Right lobe of liver (tissue), 4 donors: ENCODE measurements around the gene GALNT3.

Experiments
- POLR2A ChIP-seq: fragments of 450-650 bp; IDR thresholded peaks from one replicate; pipeline ENCODE4 v1.6.1; 2017; ENCODE audit warnings: antibody characterized with exemption, mild to moderate bottlenecking
- TF ChIP-seq, protein P1 (sequence below), 4 donors: fragments of 200-600 bp in 3 of 4; fragments of 450-650 bp in 1 of 4; IDR thresholded peaks; one replicate each; pipeline versions ENCODE4 v1.5.1 to v1.8.0; 2016 to 2022; ENCODE audit warnings: antibody characterized with exemption in 4 of 4, mild to moderate bottlenecking in 2 of 4
- donor health status: DM: no; HTN: no; CAD: no.
- donor health status: DM: no; HTN: no; CAD: no.
- donor health status: DM: no; HTN: yes; CAD: no.

DNA sequence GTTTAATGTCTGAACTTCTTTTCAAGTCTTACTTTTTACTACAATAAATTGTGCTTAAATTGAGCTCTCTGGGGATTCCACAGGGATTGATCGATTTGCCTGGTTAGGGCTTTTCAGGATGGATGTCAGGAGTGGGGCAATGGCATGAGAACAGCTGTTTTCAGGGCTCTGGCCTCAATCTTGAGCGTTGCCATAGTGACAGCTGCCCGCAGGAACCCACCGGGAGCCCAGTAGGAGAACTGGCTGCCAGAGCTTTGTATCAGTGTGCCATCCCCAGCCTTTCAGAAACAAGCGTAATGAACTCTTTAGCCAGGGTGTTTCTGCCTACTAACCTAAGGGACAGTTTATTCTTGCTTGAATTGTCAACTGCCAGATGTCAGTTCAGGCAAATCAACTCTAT, 93.5 kb downstream of the GALNT3 start:
- no peak for TF ChIP-seq POLR2A
- TF ChIP-seq, protein P1, sequence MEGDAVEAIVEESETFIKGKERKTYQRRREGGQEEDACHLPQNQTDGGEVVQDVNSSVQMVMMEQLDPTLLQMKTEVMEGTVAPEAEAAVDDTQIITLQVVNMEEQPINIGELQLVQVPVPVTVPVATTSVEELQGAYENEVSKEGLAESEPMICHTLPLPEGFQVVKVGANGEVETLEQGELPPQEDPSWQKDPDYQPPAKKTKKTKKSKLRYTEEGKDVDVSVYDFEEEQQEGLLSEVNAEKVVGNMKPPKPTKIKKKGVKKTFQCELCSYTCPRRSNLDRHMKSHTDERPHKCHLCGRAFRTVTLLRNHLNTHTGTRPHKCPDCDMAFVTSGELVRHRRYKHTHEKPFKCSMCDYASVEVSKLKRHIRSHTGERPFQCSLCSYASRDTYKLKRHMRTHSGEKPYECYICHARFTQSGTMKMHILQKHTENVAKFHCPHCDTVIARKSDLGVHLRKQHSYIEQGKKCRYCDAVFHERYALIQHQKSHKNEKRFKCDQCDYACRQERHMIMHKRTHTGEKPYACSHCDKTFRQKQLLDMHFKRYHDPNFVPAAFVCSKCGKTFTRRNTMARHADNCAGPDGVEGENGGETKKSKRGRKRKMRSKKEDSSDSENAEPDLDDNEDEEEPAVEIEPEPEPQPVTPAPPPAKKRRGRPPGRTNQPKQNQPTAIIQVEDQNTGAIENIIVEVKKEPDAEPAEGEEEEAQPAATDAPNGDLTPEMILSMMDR (IDR thresholded peaks at IDR 0.05): no peak
